GM12874 (cell line): ENCODE data around the gene PDE10A.

ENCODE experiments used
- CTCF ChIP-seq: IDR thresholded peaks from 2 replicates; pipeline ENCODE4 v1.5.1; 2011; ENCODE audit warnings: low read depth, mild to moderate bottlenecking, control low read depth, low read length, moderate library complexity; ENCODE audit not compliant: insufficient read depth

Gene PDE10A

GRCh38 chr6:165417278-165417865, 245.7 kb downstream of the PDE10A start:
- no peak for TF ChIP-seq CTCF

DNA sequence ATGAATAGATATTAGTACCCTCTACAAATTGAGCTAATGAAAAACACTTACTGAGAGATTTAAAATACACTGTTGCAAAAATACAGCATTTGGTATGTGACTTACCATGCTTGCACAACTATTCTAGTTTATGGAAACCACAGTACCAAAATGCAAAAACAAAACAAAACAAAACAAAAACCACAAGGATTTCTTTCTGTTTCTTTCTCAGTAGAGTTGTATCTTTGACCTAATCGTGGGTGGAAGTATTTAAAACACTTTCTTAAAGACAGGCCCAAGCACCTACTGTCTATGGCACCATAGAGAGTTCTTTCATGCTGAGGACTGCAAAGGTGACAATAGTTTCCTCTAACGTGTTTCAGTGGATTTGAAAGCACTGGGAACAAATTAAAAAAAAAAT, 258.3 kb downstream of the PDE10A start:
- TF ChIP-seq CTCF = no peak

- TF ChIP-seq CTCF = no peak
These were observed 258.7 kb downstream of the PDE10A start for GRCh38 chr6:165404296-165404695.

DNA sequence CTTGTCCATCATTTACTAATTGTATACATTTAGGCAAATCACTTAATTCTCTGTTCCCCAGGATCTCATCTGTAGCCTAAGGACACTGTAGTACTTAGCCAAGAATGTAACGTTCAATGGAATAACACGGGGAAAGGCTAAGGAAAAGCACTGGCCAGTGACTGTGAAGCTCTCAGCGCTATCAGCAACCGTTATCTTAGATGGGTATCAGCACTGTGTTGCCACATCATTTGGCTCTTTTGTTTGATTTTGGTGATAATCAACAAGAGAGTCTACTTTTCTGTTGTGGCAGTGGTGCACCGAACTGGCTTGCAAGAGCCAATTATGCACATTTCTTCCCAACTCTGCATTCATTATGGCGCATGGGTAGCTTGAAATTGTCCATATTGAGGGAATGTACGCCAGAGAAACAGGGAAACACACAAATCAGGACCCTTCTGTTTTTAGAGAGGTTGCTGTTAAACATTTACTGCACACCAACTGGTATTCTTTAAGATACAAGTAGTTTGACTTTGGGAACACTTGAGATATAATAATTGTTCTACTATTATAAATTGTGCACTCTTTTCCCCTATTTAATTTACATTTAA, 259.9 kb downstream of the PDE10A start:
- TF ChIP-seq CTCF = no peak

GRCh38 chr6:165401092-165401491, 261.9 kb downstream of the PDE10A start:
- no peak for TF ChIP-seq CTCF

GRCh38 chr6:165390475-165390874, 272.6 kb downstream of the PDE10A start:
- no peak for TF ChIP-seq CTCF

DNA sequence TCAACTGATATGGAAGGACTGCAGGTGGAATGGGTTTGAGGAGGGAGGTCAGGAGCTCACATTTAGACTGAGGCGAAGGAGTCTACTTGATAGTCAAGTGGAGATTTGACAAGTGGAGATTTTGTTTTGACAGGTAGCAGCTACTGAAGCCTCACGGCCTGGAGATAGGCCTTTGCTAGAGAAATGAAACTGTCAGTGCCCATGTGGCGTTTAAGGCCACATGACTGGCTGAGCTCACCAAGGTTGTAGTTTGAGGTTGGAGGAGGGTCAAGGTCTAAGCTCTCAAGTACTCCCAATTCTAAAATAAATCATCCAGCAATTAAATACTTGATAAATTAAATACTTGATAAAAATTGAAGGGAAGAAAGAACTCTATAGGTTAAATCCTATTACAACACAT, 273.5 kb downstream of the PDE10A start:
- no peak for TF ChIP-seq CTCF

DNA sequence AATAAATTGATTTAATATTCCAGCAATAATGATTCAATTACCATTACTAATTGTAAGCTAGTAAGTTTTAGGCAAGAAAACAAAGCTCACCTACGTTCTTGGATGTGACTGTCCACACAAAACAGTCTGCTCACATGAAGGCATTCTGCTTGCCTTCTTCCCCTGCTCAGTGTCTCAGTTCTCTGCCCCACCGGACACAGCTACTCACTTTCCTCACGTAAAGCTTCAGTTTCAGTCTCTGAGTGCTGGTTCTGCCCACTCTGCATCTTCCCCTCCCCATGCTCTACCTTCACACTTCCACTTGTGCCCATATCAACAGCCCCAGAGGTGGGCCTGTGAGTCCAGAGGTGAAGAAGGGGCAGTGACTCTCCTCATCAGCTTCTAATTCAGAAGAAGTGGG, 279.7 kb downstream of the PDE10A start:
- no peak for TF ChIP-seq CTCF
